ENCODE results near the gene C20orf144. TPM values are rescaled to one million over a fixed set of nuclear protein-coding genes. Genes with fewer than 3 reads are reported as not detected.

Gene C20orf144
- total and polyA plus RNA-seq, 9 of the 15 experiments (the other 6 are each of a cell fraction or from before 2014, with no cell fraction given), result 0.04 to 0.23 (median 0.11) TPM; not detected in 2

DNA sequence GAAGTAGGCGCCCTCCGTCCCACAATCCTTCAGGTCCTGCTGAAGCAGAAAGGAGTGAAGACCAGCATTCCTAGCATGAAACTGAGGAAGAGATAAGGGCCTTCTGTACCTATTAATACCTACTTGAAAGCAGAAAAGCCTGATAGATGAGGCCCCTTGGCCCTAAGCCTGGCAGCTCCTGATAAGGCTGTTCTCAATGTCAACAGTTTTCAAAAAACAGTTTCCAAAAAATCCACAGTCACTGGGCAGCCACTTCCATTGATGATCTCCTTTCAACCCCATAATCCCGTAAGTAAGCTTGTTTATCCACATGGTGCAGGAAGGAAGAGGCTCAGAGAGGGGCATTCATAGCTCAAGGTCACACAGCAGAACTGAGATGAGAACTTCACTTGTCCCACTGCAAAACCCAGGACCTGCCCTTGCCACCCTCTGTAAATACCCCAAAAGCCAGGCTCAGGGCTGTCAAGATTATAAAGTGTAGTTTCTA, 26.9 kb downstream of the C20orf144 start (continued):
- peak; percentile 85 for TF ChIP-seq CTBP1 (IDR thresholded peaks at IDR 0.05; ENCODE audit: borderline replicate concordance)
- no peak for TF ChIP-seq ZBTB1 (CRISPR knock-in tag; IDR thresholded peaks at IDR 0.05; ENCODE audit: borderline replicate concordance, low read depth)
- TF ChIP-seq KAT7 (CRISPR knock-in tag; IDR thresholded peaks at IDR 0.05; ENCODE audit: borderline replicate concordance), result no peak
- no peak for TF ChIP-seq OTX1 (CRISPR knock-in tag; IDR thresholded peaks at IDR 0.05)
- no peak for TF ChIP-seq HLTF (IDR thresholded peaks at IDR 0.05)
- no peak for TF ChIP-seq ZBTB8A (IDR thresholded peaks at IDR 0.05; ENCODE audit: partially characterized antibody)
- no peak for TF ChIP-seq THRA (IDR thresholded peaks at IDR 0.05)
- TF ChIP-seq SP1 (CRISPR knock-in tag; IDR thresholded peaks at IDR 0.05), result no peak
- TF ChIP-seq LEF1 (IDR thresholded peaks at IDR 0.05), result peak; percentile 96
- no peak for TF ChIP-seq ZBTB17 (CRISPR knock-in tag; IDR thresholded peaks at IDR 0.05)
- TF ChIP-seq E4F1 (CRISPR knock-in tag; IDR thresholded peaks at IDR 0.05; ENCODE audit: borderline replicate concordance), result no peak
- no peak for TF ChIP-seq ZNF764 (CRISPR knock-in tag; IDR thresholded peaks at IDR 0.05; ENCODE audit: low read depth)
- no peak for TF ChIP-seq CBX5 (IDR thresholded peaks at IDR 0.05; ENCODE audit: borderline replicate concordance, low read depth)
- TF ChIP-seq KDM5B (IDR thresholded peaks at IDR 0.05; ENCODE audit: insufficient replicate concordance, low read depth, low read length), result no peak
- TF ChIP-seq SMAD4 (CRISPR knock-in tag; conservative IDR thresholded peaks at IDR 0.05), result peak; percentile 54; the same call in 1 of the 2 replicates
- TF ChIP-seq, protein P1, sequence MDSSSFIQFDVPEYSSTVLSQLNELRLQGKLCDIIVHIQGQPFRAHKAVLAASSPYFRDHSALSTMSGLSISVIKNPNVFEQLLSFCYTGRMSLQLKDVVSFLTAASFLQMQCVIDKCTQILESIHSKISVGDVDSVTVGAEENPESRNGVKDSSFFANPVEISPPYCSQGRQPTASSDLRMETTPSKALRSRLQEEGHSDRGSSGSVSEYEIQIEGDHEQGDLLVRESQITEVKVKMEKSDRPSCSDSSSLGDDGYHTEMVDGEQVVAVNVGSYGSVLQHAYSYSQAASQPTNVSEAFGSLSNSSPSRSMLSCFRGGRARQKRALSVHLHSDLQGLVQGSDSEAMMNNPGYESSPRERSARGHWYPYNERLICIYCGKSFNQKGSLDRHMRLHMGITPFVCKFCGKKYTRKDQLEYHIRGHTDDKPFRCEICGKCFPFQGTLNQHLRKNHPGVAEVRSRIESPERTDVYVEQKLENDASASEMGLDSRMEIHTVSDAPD (CRISPR knock-in tag; IDR thresholded peaks at IDR 0.05), result no peak
- TF ChIP-seq, protein P2, sequence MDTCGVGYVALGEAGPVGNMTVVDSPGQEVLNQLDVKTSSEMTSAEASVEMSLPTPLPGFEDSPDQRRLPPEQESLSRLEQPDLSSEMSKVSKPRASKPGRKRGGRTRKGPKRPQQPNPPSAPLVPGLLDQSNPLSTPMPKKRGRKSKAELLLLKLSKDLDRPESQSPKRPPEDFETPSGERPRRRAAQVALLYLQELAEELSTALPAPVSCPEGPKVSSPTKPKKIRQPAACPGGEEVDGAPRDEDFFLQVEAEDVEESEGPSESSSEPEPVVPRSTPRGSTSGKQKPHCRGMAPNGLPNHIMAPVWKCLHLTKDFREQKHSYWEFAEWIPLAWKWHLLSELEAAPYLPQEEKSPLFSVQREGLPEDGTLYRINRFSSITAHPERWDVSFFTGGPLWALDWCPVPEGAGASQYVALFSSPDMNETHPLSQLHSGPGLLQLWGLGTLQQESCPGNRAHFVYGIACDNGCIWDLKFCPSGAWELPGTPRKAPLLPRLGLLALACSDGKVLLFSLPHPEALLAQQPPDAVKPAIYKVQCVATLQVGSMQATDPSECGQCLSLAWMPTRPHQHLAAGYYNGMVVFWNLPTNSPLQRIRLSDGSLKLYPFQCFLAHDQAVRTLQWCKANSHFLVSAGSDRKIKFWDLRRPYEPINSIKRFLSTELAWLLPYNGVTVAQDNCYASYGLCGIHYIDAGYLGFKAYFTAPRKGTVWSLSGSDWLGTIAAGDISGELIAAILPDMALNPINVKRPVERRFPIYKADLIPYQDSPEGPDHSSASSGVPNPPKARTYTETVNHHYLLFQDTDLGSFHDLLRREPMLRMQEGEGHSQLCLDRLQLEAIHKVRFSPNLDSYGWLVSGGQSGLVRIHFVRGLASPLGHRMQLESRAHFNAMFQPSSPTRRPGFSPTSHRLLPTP (IDR thresholded peaks at IDR 0.05; ENCODE audit: borderline replicate concordance, extremely low read depth, insufficient read length), result no peak
- TF ChIP-seq, protein P3, sequence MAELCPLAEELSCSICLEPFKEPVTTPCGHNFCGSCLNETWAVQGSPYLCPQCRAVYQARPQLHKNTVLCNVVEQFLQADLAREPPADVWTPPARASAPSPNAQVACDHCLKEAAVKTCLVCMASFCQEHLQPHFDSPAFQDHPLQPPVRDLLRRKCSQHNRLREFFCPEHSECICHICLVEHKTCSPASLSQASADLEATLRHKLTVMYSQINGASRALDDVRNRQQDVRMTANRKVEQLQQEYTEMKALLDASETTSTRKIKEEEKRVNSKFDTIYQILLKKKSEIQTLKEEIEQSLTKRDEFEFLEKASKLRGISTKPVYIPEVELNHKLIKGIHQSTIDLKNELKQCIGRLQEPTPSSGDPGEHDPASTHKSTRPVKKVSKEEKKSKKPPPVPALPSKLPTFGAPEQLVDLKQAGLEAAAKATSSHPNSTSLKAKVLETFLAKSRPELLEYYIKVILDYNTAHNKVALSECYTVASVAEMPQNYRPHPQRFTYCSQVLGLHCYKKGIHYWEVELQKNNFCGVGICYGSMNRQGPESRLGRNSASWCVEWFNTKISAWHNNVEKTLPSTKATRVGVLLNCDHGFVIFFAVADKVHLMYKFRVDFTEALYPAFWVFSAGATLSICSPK (IDR thresholded peaks at IDR 0.05; ENCODE audit: borderline replicate concordance), result no peak
- TF ChIP-seq EWSR1 (IDR thresholded peaks at IDR 0.05; ENCODE audit: borderline replicate concordance, low read depth, partially characterized antibody), result no peak

All from K562 (cell line).